Muscle layer of colon (tissue), 2 donors: ENCODE data around the gene CAPZB.

Experiments used
- H3K27ac ChIP-seq: one replicate; pipeline ENCODE4 v1.7.0; 2013; ENCODE audit warnings: low read depth, mild to moderate bottlenecking, low read length, moderate library complexity
- H3K27me3 ChIP-seq, 2 donors: one replicate each; pipeline ENCODE4 v1.7.0; 2013; ENCODE audit warnings: low read length in 2 of 2, mild to moderate bottlenecking in 2 of 2; ENCODE audit not compliant: insufficient read depth in 2 of 2, control insufficient read depth in 1 of 2
- H3K36me3 ChIP-seq: one replicate; pipeline ENCODE4 v1.7.0; 2013; ENCODE audit warnings: mild to moderate bottlenecking, low read length; ENCODE audit not compliant: insufficient read depth
- H3K4me1 ChIP-seq: one replicate; pipeline ENCODE4 v1.7.0; 2013; ENCODE audit warnings: mild to moderate bottlenecking, low read length; ENCODE audit not compliant: insufficient read depth
- H3K4me3 ChIP-seq, 2 donors: one replicate each; pipeline ENCODE4 v1.7.0; 2013; ENCODE audit warnings: low read length in 2 of 2, low read depth in 1 of 2, mild to moderate bottlenecking in 1 of 2, moderate library complexity in 1 of 2
- H3K9ac ChIP-seq: one replicate; pipeline ENCODE4 v1.7.0; 2013; ENCODE audit warnings: low read length
- H3K9me3 ChIP-seq: one replicate; pipeline ENCODE4 v1.7.0; 2013; ENCODE audit warnings: mild to moderate bottlenecking, low read length
- donor health status: abdominal sarcoma.
- donor health status: Adenocarcinoma of cecum.

CAPZB gene

GRCh38 chr1:19435181-19435580 is 50.2 kb downstream of the CAPZB start:
- Histone ChIP-seq H3K36me3 (no peaks in the 10 kb centered on the region), H3K9ac (no peak overlapping the region)

DNA sequence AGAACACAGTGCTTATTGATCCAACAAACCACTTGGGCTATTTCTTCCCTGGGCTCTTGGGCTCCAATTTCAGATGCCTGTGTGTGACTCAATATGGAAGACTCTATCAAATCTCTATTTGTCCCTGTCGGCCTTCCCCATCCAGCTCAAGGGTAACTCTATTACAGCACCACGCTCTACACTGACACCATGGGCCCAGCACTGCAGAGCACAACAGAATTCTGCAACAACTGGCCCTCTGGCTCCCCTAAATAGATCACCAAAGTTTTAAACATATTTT is 51.7 kb downstream of the CAPZB start:
- no peaks in the 10 kb centered on the region for H3K36me3 ChIP-seq
- no peaks in the 10 kb centered on the region for H3K27me3 ChIP-seq
- H3K4me1 ChIP-seq, result peaks cover 90% of the 10 kb centered on the region
- no peak overlapping the region for H3K4me3 ChIP-seq
- peak overlapping the region; percentile 93 for H3K27ac ChIP-seq
- no peak overlapping the region for H3K9ac ChIP-seq
- H3K9me3 ChIP-seq, result no peaks in the 10 kb centered on the region

More at GRCh38 chr1:19435181-19435580, 50.2 kb downstream of the CAPZB start:
- Histone ChIP-seq H3K4me3 (no peak overlapping the region), H3K9me3 (no peaks in the 10 kb centered on the region), H3K27me3 (no peaks in the 10 kb centered on the region), H3K4me1 (peaks cover 90% of the 10 kb centered on the region), H3K27ac (peak overlapping the region; percentile 93)

GRCh38 chr1:19432943-19433718 is 52.2 kb downstream of the CAPZB start:
- H3K9me3 ChIP-seq, result no peaks in the 10 kb centered on the region
- H3K4me3 ChIP-seq, result no peak overlapping the region
- H3K36me3 ChIP-seq, result no peaks in the 10 kb centered on the region
- H3K9ac ChIP-seq, result no peak overlapping the region
- peak overlapping the region; percentile 93 for H3K27ac ChIP-seq
- peaks cover 90% of the 10 kb centered on the region for H3K4me1 ChIP-seq
- H3K27me3 ChIP-seq, result no peaks in the 10 kb centered on the region

GRCh38 chr1:19430121-19431068 is 54.9 kb downstream of the CAPZB start:
- H3K27me3 ChIP-seq, result no peaks in the 10 kb centered on the region
- peaks cover 90% of the 10 kb centered on the region for H3K4me1 ChIP-seq
- H3K36me3 ChIP-seq, result no peaks in the 10 kb centered on the region
- peak overlapping the region in 1 of 2 donors; percentile 16 for H3K4me3 ChIP-seq
- H3K9me3 ChIP-seq, result no peaks in the 10 kb centered on the region
- peak overlapping the region; percentile 90 for H3K27ac ChIP-seq
- peak overlapping the region; percentile 46 for H3K9ac ChIP-seq

GRCh38 chr1:19429611-19430010 is 55.7 kb downstream of the CAPZB start:
- no peaks in the 10 kb centered on the region for H3K36me3 ChIP-seq
- H3K9me3 ChIP-seq, result no peaks in the 10 kb centered on the region
- H3K27me3 ChIP-seq, result no peaks in the 10 kb centered on the region
- H3K9ac ChIP-seq, result peak overlapping the region; percentile 46
- peaks cover 90% of the 10 kb centered on the region for H3K4me1 ChIP-seq
- no peak overlapping the region for H3K4me3 ChIP-seq
- peak overlapping the region; percentile 90 for H3K27ac ChIP-seq

GRCh38 chr1:19427087-19427781 is 58.1 kb downstream of the CAPZB start:
- Histone ChIP-seq H3K4me1 (peaks cover 89% of the 10 kb centered on the region), H3K27ac (peak overlapping the region; percentile 94), H3K36me3 (no peaks in the 10 kb centered on the region), H3K27me3 (no peaks in the 10 kb centered on the region), H3K9me3 (no peaks in the 10 kb centered on the region), H3K4me3 (peak overlapping the region; percentile 15 to 33), H3K9ac (peak overlapping the region; percentile 4)

- Histone ChIP-seq H3K9ac (peak overlapping the region; percentile 4), H3K36me3 (no peaks in the 10 kb centered on the region), H3K27ac (peak overlapping the region; percentile 94), H3K27me3 (no peaks in the 10 kb centered on the region), H3K4me1 (peaks cover 95% of the 10 kb centered on the region), H3K4me3 (peak overlapping the region; percentile 15 to 33), H3K9me3 (no peaks in the 10 kb centered on the region)
Measured at GRCh38 chr1:19426294-19427086, 58.8 kb downstream of the CAPZB start.

DNA sequence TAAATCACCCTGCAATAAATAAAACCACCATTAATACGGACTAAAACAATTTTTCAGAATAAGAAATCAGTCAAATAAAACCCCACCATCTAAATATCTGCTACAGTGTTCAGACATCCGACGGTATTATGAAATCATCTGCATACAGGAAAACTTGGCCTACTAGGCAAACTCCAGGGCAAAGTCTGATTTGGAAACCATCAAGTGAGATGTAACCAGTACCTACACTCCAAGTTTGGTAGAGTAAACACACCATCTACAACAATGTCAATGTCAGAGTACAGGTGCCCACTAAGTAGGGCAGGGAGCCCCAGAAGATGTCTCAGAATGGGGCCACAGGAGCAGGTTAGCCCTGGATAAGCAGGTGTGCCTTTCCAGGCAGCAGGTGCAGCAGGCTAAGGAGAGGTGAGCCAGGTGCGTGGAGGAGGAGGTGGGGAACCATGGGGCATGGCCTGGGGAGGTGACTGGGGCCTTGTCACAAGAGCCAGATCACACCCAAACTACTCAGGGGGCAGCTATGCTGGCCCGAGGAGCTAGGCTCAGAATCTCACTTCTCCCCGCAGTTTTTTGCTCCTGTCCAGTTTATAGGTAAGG is 59.6 kb downstream of the CAPZB start:
- no peaks in the 10 kb centered on the region for H3K9me3 ChIP-seq
- peak overlapping the region; percentile 4 for H3K9ac ChIP-seq
- no peaks in the 10 kb centered on the region for H3K27me3 ChIP-seq
- no peaks in the 10 kb centered on the region for H3K36me3 ChIP-seq
- peaks cover 97% of the 10 kb centered on the region for H3K4me1 ChIP-seq
- peak overlapping the region; percentile 94 for H3K27ac ChIP-seq
- no peak overlapping the region for H3K4me3 ChIP-seq

DNA sequence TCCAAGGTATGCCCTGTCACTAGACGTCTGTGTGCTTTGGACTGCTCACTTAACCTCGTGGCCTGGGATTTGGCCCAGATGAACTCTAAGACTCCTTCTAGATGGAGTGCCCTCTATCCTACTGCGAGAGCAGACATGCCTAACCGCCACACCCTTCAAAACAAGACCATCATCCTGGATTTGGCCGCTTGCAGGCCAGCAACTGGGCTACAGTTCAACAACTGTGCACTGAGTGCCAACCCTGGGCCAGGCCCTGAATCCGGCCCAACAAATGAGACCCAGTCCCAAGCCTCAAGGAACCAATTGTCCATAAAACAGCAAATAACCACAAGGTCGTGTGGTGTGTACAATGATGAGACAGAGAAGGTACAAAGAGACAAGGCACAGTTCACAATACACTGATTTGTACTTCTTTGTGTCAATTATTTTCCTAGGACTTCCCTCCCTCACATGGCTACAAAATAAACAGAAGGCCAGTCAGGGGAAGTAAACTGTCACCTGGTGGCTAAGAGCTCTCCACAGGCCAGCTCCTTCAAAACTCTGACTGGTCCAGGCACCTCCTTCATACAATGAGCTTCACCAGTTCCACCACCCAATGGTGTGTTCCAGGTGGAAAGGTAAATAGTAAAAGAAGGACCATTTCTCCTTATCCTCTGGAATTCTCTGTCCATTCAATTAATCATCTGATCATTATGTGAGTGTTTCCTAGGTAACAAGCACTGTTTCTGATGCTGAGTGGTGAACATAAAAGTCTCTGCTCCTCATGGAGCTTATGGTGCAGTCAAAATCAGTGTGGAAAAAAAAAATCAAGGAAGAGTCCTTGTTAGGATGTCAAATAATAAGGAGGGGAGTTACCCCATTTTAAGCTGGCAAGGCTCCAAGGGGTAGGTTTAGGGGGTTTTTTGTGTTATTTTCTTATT is 60.4 kb downstream of the CAPZB start:
- no peaks in the 10 kb centered on the region for H3K9me3 ChIP-seq
- H3K4me3 ChIP-seq, result no peak overlapping the region
- peak overlapping the region; percentile 94 for H3K27ac ChIP-seq
- H3K9ac ChIP-seq, result peak overlapping the region; percentile 4
- H3K27me3 ChIP-seq, result no peaks in the 10 kb centered on the region
- H3K4me1 ChIP-seq, result peaks cover 95% of the 10 kb centered on the region
- H3K36me3 ChIP-seq, result no peaks in the 10 kb centered on the region

- Histone ChIP-seq H3K9ac (no peak overlapping the region), H3K27me3 (no peaks in the 10 kb centered on the region), H3K27ac (peak overlapping the region; percentile 94), H3K4me3 (no peak overlapping the region), H3K9me3 (no peaks in the 10 kb centered on the region), H3K36me3 (peaks cover 12% of the 10 kb centered on the region), H3K4me1 (peaks cover 95% of the 10 kb centered on the region)
Measured at GRCh38 chr1:19423130-19423529, 62.2 kb downstream of the CAPZB start.
